ENCODE results near the gene KLRF1.
A peak's percentile ranks its signal among the peaks of the same experiment; 100 is the strongest.

The KLRF1 gene, protein sequence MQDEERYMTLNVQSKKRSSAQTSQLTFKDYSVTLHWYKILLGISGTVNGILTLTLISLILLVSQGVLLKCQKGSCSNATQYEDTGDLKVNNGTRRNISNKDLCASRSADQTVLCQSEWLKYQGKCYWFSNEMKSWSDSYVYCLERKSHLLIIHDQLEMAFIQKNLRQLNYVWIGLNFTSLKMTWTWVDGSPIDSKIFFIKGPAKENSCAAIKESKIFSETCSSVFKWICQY

DNA sequence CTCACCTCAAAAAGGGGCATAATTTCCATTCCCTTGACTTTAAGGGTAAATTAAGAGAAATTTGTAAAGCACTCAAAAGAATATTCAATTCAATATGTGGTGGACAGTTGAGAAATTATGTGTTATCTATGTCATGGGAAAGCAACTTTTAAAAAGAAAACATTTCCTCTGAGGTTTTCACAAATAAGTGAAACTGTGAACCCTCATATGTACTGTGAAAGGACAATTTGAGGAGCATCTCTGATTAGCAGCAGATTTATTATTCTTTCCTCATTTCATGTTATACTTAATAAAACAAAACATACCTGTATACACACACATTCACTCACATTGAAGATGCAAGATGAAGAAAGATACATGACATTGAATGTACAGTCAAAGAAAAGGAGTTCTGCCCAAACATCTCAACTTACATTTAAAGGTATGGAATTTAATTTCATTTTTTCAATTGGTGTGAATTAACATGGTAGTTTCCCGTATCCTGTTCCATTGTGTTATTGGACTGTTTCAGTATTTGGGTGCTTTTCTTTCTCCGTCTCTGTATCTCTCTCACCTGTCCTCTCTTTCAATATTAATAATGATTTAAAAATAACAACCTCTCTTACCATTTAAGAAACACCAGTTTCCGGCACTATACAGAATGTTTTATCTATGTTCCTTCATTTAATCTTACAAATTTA is at the start of gene KLRF1:
Gene KLRF1, plus strand, starts transcription at position 273 of the 680 bp plus-strand sequence. Its CDS starts 64 bp downstream, at position 337.
- H3K4me3 ChIP-seq (ENCODE audit: low read depth, low read length): no peak within 1 kb of the TSS
- DNase-seq (ENCODE audit: low read depth): no peak

DNA sequence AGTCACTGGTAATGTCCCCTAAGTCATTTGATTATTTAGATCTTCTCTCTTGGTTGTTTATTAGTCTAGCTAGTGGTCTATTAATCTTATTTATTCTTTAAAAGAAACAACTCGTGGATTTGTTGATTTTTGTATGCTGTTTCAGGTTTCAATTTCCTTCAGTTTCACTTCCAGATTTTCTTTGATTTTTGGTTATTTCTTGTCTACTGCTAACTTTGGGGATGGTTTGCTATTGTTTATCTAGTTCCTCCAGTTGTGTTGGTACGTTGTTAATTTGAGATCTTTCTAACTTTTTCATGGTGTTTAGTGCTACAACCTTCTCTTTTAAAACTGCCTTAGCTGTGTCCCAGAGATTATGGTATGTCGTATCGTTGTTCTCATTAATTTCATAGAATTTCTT is 48.1 kb upstream of the KLRF1 start:
- DNase-seq (ENCODE audit: low read depth): no peak

DNA sequence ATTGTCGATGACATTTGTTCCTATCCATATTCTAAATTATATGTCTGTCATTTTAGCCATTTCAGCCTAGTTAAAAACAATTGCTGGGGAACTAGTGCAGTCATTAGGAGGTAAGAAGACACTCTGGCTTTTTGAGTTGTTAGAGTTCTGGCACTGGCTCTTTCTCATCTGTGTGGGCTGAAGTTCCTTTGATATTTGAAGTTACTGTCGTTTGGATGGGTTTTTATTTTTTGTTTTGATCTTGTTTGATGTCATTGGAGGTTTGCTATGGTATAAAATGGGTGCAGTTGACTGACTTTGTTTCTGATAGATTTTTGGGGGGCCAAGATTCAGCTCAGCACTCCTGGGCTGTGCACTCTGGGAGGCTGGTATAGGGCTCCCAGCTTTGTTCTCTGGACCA is 45.9 kb upstream of the KLRF1 start:
- DNase-seq (ENCODE audit: low read depth): no peak

More for the DNA sequence above, 48.1 kb upstream of the KLRF1 start:
- H3K4me3 ChIP-seq (ENCODE audit: low read depth, low read length): no peak overlapping the region

DNA sequence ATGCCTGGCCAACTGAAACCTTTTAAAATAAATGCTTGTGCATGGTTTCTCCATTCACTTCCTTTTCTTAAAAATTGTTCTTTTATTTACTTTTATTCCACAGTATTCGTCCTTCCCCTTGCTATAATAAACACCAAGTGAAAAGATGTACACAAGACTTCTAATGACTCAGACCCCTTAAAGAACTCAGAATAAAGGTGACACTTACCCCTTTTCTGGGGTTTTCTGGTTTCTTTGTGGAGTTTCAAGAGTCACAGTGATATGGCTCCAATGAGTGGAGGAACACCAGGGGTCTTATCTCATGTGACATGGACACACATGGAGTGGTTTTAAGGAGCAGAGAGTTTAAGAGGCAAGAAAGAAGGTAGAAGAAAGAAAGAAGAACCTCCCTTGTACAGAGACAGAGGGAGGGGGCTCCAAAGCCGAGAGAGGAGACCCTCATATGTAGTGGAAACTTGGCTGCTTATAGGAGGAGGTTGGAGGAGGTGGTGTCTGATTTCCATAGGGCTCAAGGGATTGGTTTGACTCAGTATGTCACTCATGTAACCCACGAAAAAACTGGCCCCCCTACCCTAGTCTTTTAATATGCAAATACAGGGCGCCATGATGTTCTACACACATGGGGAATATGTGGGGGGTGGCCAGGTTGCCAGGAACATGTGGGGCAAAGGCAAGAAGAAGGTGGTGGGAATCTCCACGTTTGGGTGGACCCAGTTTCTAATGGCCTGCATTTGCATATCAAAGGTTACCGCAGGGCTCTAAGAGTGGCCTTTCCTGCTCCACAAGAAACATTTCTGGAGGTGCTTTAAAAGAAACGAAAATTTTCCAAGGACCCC is 44.5 kb upstream of the KLRF1 start:
- no peak overlapping the region for H3K4me3 ChIP-seq (ENCODE audit: low read depth, low read length)
- no peak for DNase-seq (ENCODE audit: low read depth)

More for the DNA sequence above, 45.9 kb upstream of the KLRF1 start:
- H3K4me3 ChIP-seq (ENCODE audit: low read depth, low read length): no peak overlapping the region

DNA sequence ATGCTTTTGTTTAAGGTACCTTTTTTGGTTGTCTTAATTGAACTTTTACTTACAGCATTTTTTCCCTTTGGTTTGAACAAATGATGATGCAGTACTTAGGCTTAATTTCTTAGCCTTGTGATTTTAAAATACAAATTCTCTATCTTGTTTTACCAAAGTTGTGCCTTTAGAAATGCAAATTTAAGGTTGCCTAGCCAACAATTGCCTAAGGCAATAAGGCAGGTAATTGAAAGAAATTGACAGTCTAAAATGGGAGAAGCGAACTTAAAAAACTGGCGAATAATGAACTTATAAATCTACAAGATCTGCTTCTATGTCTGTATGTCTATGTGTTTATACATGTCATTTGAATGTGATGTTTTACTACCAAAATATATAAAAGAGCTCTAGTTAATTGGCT is 43.0 kb upstream of the KLRF1 start:
- no peak overlapping the region for H3K4me3 ChIP-seq (ENCODE audit: low read depth, low read length)
- DNase-seq (ENCODE audit: low read depth): no peak

DNA sequence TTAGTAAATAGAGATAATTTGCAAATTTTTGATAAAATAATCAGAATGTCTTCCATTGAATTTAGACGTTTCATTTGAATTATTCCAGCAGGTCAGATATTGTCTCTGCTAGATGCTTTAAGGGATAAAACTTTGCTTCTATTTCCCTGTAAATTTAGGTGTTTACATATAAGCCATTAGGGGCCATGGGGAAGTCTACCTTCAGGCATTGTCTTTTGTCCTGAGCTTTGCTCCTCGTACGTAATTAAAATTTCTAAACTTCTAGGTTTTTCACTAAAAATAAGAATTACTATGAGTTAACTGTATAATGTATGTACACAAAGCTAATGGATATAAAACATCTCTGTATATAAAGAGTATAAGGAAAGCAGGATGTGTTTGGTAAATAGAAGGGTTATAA is 42.5 kb upstream of the KLRF1 start:
- no peak for DNase-seq (ENCODE audit: low read depth)
- no peak overlapping the region for H3K4me3 ChIP-seq (ENCODE audit: low read depth, low read length)

DNA sequence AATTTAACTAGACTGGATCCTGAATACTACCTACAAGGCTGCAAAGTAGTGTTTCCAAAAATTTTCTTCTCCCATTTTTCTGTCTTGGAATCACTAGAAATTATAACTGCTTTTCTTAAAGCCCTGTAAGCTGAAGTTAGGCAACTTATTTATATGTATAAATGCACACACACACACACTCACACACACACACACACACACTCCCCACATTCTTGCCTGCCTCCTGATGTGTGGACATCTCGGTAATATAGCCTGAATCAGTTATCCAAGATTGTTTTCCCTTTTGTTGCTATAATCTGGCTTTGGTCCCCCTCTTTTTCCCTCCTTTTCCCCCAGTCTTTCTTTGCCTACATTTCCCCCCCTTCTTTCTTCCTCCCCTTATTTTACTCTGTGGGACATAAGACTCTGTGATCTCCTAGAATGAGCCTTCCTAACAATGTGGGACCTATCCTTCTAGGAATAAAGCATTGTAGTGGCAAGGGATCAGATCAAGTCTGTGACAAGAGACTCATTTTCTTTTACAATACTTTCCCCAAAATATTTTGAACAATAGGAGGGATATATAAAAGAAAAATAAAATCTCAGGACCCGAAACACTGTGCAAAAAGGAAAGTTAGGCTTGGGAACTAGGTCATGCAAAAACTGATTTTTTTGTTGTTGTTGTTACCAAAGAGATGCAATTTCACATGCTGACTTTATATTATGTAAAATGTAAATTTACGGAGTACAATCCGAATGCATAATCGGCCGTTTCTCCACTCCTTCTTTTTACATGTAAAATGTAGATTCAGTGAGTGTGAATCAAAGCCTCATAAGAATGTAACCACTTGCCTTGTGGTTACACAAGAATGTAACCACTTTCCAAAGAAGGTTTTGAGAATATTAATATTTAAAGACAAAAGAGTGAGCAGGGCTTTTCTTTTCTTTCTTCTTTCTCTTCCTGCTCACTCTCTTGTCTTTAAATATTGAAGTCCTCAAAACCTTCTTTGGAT is 40.3 kb upstream of the KLRF1 start:
- H3K4me3 ChIP-seq (ENCODE audit: low read depth, low read length): no peak overlapping the region
- no peak for DNase-seq (ENCODE audit: low read depth)

DNA sequence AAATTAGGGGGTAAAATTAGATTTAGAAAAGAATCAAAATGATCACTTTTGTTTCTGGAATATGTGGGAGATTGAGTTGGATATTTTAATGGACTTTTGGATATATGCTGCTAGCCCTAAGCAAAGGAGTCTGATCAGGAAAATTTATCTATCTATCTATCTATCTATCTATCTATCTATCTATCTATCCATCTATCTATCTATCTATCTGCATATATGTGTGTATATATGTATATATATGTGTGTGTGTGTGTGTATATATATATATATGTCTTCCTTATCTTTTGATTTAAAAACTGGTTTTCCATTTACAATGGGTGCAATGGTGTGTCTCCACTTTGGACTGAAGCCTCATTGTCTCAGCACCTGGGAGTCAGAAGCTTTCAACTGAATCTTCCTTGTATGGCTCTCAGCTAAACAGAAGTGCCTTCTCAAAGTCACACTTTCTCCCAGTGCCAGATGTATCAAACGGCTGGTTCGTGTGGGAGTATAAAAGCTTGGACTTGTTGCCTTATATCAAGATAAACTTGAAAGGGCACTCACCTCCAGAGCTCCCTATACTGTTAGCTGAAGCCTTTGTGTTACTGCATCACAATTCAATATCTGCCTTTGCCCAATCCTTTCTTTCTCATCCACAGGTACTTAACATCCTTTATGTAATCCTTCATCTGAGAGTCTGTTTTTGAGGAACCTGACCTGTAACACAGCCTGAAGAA is 34.9 kb upstream of the KLRF1 start:
- DNase-seq (ENCODE audit: low read depth): no peak
- no peak overlapping the region for H3K4me3 ChIP-seq (ENCODE audit: low read depth, low read length)

DNA sequence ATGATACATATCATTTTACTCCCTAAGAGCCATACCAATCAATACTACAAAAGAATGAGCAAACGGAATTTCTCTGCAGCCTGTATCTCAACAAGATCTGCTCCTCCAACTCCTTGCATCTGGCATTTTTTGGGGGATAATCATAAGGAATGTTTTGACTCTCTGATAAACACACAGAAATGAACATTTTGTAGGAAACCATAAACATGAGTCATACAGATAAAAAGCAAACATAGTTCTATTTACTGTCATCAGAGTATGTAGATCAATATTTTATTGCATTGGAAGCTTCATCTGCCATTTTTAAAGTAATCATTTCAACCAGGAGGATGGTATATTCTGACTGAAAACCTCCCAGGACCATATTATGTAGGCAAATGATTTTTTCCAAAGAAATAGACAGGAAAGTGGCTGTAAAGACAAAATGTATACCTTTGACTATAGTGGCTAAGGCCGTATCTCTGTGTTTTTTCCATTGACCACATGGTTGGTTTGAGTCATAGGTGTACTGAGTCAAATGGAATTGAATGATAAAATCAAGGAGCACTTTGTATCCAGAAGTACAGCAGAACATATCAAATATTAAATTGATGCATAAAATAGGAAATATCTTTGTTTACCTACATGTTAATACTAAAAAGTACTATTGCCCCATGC is 34.2 kb upstream of the KLRF1 start:
- no peak overlapping the region for H3K4me3 ChIP-seq (ENCODE audit: low read depth, low read length)

DNA sequence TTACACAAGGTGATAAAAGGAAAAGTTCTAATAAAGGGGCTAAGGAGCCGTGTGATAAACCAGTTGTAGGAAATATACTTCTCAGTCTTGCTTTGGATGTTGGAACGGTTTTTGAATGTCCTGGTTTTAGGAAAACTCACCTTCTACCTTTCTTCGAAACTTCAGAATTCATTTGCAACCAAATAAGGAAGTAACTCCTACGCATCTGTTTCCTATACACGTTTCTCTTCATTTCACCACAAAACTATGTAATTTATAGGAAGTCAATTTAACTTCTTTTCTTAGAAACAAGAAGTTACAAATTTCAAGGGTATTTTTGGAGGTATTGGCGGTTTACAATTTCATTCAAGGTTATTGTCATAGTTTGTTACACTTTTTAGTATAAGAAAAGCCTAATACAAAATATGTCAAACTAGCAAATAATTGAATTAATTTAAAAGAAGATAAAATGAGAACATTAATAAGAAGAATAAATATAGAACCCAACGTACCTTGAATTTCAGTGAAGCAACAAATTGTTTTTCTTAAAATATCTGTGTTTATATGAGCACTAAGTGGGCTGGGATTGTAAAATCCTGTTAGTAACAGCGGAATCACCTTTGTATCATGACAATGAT is 33.4 kb upstream of the KLRF1 start:
- H3K4me3 ChIP-seq (ENCODE audit: low read depth, low read length): no peak overlapping the region
- no peak for DNase-seq (ENCODE audit: low read depth)

More for the DNA sequence above, 34.2 kb upstream of the KLRF1 start:
- DNase-seq (ENCODE audit: low read depth): peak; percentile 6

DNA sequence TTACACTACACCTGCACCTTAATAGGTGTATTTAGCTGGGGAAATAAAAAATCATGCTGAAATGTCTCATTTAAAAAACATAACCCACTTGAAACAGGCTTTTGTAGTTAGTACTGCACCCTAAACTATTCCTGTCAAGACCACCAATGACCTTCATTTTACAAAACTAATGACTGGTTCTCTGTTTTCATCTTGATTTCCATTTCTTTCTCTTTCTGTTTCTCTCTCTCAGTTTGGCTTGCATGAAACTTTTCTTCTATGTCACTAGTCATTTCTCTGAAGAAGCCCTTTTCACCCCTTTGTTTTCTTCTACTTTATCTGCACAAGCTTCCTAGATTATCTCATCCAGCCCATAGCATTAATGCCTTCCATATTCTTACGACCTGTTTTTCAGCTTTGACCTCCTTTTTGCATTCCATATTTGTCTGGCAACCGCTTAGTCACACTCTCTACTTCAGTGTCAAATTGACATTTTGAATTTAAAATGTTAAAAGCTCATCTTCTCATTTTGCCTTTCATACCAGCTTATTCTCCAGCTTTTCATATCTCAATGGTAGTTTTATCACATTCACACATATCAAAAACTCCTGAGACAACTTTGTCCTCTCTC is 32.7 kb upstream of the KLRF1 start:
- DNase-seq (ENCODE audit: low read depth): no peak
- no peak overlapping the region for H3K4me3 ChIP-seq (ENCODE audit: low read depth, low read length)

DNA sequence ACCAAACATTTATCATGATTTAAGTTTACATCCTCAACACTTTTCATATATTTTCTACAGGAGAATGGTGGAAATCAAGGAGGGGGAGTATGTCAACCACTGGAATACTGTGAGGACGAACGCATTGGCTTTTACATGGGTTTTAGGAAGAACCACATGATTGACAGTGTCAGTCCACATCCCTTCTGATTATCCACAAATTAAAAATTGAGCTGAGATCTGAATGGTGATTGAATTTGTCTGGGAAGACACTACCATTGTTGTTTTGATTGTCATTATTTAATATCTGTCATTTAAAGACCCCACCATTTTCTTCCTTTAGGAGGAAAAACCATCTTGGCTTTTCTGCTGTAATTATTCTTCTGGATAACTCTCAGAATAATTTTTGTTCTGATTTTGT is 31.3 kb upstream of the KLRF1 start:
- DNase-seq (ENCODE audit: low read depth): no peak
- H3K4me3 ChIP-seq (ENCODE audit: low read depth, low read length): no peak overlapping the region

DNA sequence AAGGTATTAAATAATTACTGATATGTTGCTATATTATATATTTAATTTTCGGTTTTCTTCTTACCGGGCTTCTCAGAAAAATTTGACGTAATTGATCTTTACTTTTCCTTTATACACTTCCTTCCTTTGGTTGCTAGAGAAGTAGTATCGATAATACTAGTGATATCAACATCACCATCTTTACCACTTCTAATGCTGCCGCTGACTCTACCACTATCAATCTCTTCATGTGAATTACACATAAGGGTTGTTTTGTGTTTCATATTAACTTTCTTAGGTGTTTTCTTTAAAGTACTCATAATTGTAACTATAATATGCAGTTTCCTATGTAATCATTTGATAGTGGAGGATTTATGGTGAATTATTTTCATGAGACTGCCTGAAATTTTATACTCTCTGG is 30.9 kb upstream of the KLRF1 start:
- no peak for DNase-seq (ENCODE audit: low read depth)
- H3K4me3 ChIP-seq (ENCODE audit: low read depth, low read length): no peak overlapping the region

DNA sequence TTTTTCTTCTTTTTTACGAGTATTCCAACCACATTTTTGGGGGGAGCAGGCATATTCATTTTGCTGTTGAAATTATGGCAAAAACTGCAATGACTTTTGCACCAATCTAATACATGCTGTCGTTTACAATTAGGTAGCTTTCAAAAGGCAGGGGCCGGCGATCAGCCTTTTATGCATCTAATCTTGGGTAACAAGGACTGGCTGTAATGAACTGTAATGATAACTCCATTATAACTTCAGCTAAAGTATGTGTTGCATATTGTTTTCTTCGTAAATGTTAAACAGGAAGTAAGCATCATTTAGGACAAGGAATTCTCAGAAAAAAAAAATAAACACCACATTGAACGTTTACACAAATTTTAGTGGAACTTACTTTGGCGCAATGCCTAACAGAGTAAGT is 30.3 kb upstream of the KLRF1 start:
- DNase-seq (ENCODE audit: low read depth): no peak
- H3K4me3 ChIP-seq (ENCODE audit: low read depth, low read length): no peak overlapping the region

DNA sequence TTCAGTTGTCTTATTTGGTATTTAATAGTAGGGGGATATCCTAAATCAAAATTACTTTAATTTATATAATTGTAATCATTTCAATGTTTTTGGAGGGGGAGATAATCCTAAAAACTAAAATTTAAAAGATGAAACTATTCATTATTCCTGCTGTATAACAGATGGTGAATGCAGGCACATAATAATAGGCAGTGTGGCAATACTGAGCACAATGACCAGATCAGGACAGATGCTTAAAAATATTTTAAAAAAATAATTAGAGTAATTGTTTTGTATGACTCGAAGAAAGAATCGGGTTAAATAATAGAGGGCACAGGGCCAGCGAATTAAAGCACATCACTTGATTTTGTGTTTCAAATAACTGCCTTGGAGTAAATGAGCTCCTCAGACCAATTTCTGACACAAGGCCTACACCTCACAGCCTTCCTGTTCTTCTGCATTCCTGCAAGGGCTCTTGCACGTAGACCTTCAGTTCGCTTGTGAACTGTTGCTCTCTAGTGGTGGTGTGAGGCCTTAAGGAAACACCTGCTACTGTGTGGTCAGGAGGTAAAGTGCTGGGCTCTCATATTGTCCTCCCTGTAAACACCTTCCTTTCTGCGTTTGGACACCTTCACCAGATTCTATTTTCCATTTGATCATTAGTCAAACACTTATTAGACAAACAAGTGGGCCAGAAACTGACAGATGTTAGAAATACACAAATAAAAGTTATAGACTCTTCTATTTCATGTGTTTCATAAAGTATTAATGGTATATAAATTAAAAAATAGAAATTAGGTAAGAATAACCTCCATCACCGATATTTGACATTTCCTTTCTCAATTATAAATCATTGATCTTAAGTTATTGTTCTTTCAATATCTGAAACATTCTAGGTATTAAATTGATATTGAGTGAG is 29.3 kb upstream of the KLRF1 start:
- H3K4me3 ChIP-seq (ENCODE audit: low read depth, low read length): no peak overlapping the region
- no peak for DNase-seq (ENCODE audit: low read depth)

DNA sequence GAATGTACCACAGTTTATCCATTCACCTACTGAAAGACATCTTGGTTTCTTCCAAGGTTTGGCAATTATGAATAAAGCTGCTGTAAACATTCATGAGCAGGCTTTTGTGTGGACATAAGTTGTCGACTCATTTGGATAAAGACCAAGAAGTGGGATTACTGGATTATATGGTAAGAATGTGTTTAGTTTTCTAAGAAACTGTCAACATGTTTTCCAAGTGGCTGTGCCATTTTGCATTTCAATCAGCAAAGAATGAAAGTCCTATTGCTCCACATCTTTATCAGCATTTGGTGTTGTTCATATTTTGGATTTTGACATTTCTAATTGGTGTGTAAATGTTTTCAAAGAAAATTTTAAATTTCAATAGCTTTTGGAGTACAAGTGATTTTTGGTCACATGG is 27.3 kb upstream of the KLRF1 start:
- H3K4me3 ChIP-seq (ENCODE audit: low read depth, low read length): no peak overlapping the region
- no peak for DNase-seq (ENCODE audit: low read depth)

Measured in skeletal muscle cell (primary cell).